IMR-90 (cell line): ENCODE data around the gene SPACDR. TPM values are rescaled to one million over a fixed set of nuclear protein-coding genes. Genes with fewer than 3 reads are reported as not detected.

Experiments used
- ATAC-seq: fragments of 200-7000 bp; cut with Tn5 transposase; 2 replicates; pipeline ENCODE4 v1.9.1; 2020; ENCODE audit warnings: low read depth, mild to moderate bottlenecking, moderate library complexity
- BruUV-seq: library from RNA; stranded (reverse); fragments of 400-500 nt; replicated peaks from 2 replicates; lab custom pipeline; 2021; lab: Mats Ljungman, UMichigan
- CTCF ChIA-PET: fragments of 300-600 bp; formaldehyde crosslinking; extraction: SDS; loops from one replicate; lab custom pipeline; 2021; ENCODE audit warnings: antibody characterized with exemption; lab: Yijun Ruan, JAX
- POLR2A ChIA-PET: fragments of 300-600 bp; sonication (Branson Sonifier 250); formaldehyde crosslinking; loops from one replicate; lab custom pipeline; 2022; ENCODE audit warnings: antibody characterized with exemption; ENCODE audit not compliant: unreplicated experiment; lab: Charles Lee
- DNase-seq: peaks from one replicate; pipeline ENCODE4 v3.0.0; 2013
- H2AFZ ChIP-seq: replicated peaks from 2 replicates; pipeline ENCODE3; 2013; ENCODE audit warnings: low read length, mild to moderate bottlenecking; ENCODE audit not compliant: poor library complexity
- H2AK5ac ChIP-seq: 2 replicates; pipeline ENCODE4 v1.6.1; 2013; ENCODE audit warnings: low read depth, low read length, inconsistent platforms
- H2AK9ac ChIP-seq: replicated peaks from 2 replicates; pipeline ENCODE3; 2013; ENCODE audit warnings: mild to moderate bottlenecking, low read depth, low read length, moderate library complexity; ENCODE audit not compliant: poor library complexity
- H2BK120ac ChIP-seq: 2 replicates; pipeline ENCODE4 v1.6.1; 2013; ENCODE audit warnings: low read depth, low read length, inconsistent platforms
- H2BK15ac ChIP-seq: 3 replicates; pipeline ENCODE4 v1.6.1; 2013; ENCODE audit warnings: low read depth, low read length, inconsistent platforms
- H2BK20ac ChIP-seq: 2 replicates; pipeline ENCODE4 v1.6.1; 2013; ENCODE audit warnings: low read depth, mild to moderate bottlenecking, inconsistent platforms, low read length, moderate library complexity
- H2BK5ac ChIP-seq: 2 replicates; pipeline ENCODE4 v1.6.1; 2013; ENCODE audit warnings: mild to moderate bottlenecking, low read depth, low read length, inconsistent platforms; ENCODE audit not compliant: poor library complexity, severe bottlenecking
- H3K14ac ChIP-seq: replicated peaks from 2 replicates; pipeline ENCODE4 v1.6.1; 2013; ENCODE audit warnings: low read depth, low read length, inconsistent platforms
- H3K18ac ChIP-seq: 2 replicates; pipeline ENCODE4 v1.6.1; 2013; ENCODE audit warnings: low read depth, low read length, control low read depth
- H3K23ac ChIP-seq: 2 replicates; pipeline ENCODE4 v1.6.1; 2013; ENCODE audit warnings: low read depth, low read length, inconsistent platforms
- H3K27ac ChIP-seq: 2 replicates; pipeline ENCODE4 v1.5.1; 2013; ENCODE audit warnings: mild to moderate bottlenecking, control low read depth, low read length; ENCODE audit not compliant: insufficient read depth
- H3K27me3 ChIP-seq: 2 replicates; pipeline ENCODE4 v1.6.1; 2013; ENCODE audit warnings: low read length; ENCODE audit not compliant: control insufficient read depth, insufficient read depth
- H3K36me3 ChIP-seq: 2 replicates; pipeline ENCODE4 v1.6.1; 2013; ENCODE audit warnings: low read length, mixed read lengths; ENCODE audit not compliant: control insufficient read depth, insufficient read depth
- H3K4ac ChIP-seq: 2 replicates; pipeline ENCODE4 v1.6.1; 2013; ENCODE audit warnings: low read depth, low read length, inconsistent platforms
- H3K4me1 ChIP-seq: 2 replicates; pipeline ENCODE4 v1.6.1; 2013; ENCODE audit warnings: low read length, mixed read lengths; ENCODE audit not compliant: control insufficient read depth, insufficient read depth
- H3K4me2 ChIP-seq: 2 replicates; pipeline ENCODE4 v1.6.1; 2013; ENCODE audit warnings: low read depth, mild to moderate bottlenecking, control low read depth, low read length, moderate library complexity
- H3K4me3 ChIP-seq: 2 replicates; pipeline ENCODE4 v1.5.1; 2013; ENCODE audit warnings: low read depth, mild to moderate bottlenecking, control low read depth, low read length, moderate library complexity; ENCODE audit not compliant: insufficient read depth
- H3K56ac ChIP-seq: 2 replicates; pipeline ENCODE4 v1.6.1; 2013; ENCODE audit warnings: low read length, inconsistent platforms; ENCODE audit not compliant: insufficient read depth; ENCODE audit errors: extremely low read depth
- H3K79me1 ChIP-seq, 2 experiments: 2 replicates each; pipeline ENCODE4 v1.6.1; 2013; ENCODE audit warnings: low read length in 2 of 2, inconsistent platforms in 1 of 2, low read depth in 1 of 2
- H3K9ac ChIP-seq: 2 replicates; pipeline ENCODE4 v1.6.1; 2013; ENCODE audit warnings: low read depth, low read length, control low read depth
- H3K9me1 ChIP-seq: 2 replicates; pipeline ENCODE4 v1.6.1; 2013; ENCODE audit warnings: low read length, inconsistent platforms; ENCODE audit not compliant: insufficient read depth
- H3K9me3 ChIP-seq: 2 replicates; pipeline ENCODE4 v1.6.1; 2013; ENCODE audit warnings: low read length; ENCODE audit not compliant: control insufficient read depth, insufficient read depth
- H4K20me1 ChIP-seq: 2 replicates; pipeline ENCODE4 v1.6.1; 2013; ENCODE audit warnings: low read length, inconsistent platforms; ENCODE audit not compliant: insufficient read depth
- H4K5ac ChIP-seq: 2 replicates; pipeline ENCODE4 v1.6.1; 2013; ENCODE audit warnings: mild to moderate bottlenecking, low read depth, low read length, control low read depth
- H4K8ac ChIP-seq, 2 experiments: 2 replicates each; pipeline ENCODE4 v1.6.1; 2013; ENCODE audit warnings: low read depth in 2 of 2, low read length in 2 of 2, control low read depth in 1 of 2, inconsistent platforms in 1 of 2
- H4K91ac ChIP-seq: 2 replicates; pipeline ENCODE4 v1.6.1; 2013; ENCODE audit warnings: low read depth, low read length, inconsistent platforms; ENCODE audit not compliant: insufficient read depth
- FOS ChIP-seq: fragments of 150-350 bp; IDR thresholded peaks from 2 replicates; pipeline ENCODE4 v1.6.1; 2016; ENCODE audit warnings: low read depth, low read length
- MAFK ChIP-seq: IDR thresholded peaks from 2 replicates; pipeline ENCODE4 v1.6.1; 2012; ENCODE audit warnings: low read depth, low read length, improper control_type of control experiment
- RCOR1 ChIP-seq: IDR thresholded peaks from 2 replicates; pipeline ENCODE4 v1.6.1; 2012; ENCODE audit warnings: mild to moderate bottlenecking, low read length, improper control_type of control experiment; ENCODE audit not compliant: insufficient replicate concordance
- WGBS, 2 experiments: methylation state at CpG; one replicate each; pipeline versions ENCODE4 v1.1.5 to v1.1.7; 2013; ENCODE audit warnings: missing lambda C conversion rate in 2 of 2; ENCODE audit not compliant: insufficient read length in 1 of 2; ENCODE audit errors: extremely low coverage in 2 of 2; 5-methylcytosine and 5-hydroxymethylcytosine counted together
- dilution Hi-C: fragments of 300-500 bp; cut with HindIII; formaldehyde crosslinking; loops from one replicate; pipeline ENCODE4 v1.14.3; 2018; ENCODE audit warnings: low sequenced_read_pairs; ENCODE audit not compliant: unreplicated experiment
- in situ Hi-C: fragments of 300-500 bp; cut with MboI; formaldehyde crosslinking; loops from 3 replicates; pipeline ENCODE4 v1.14.3; 2019; ENCODE audit warnings: low sequenced_read_pairs, inconsistent platforms, mixed read lengths
- intact Hi-C: fragments of 100-400 bp; cut with micrococcal nuclease; formaldehyde crosslinking; loops from 2 replicates; pipeline ENCODE4 v1.10.0; 2022
- polyA plus RNA-seq, 3 experiments: library from polyadenylated mRNA; depleted of rRNA; stranded (reverse); fragments of >200 nt; gene quantifications; 2 replicates each; pipeline ENCODE4 v1.2.3, GENCODE V29; 2012; ENCODE audit warnings: low replicate concordance in 1 of 3
- total RNA-seq: library from RNA; depleted of rRNA; stranded (reverse); fragments of >200 nt; gene quantifications from 2 replicates; pipeline ENCODE4 v1.2.3, GENCODE V29; 2012
- TF ChIP-seq, protein P1 (sequence below): fragments of 150-350 bp; IDR thresholded peaks from 2 replicates; pipeline ENCODE4 v1.6.1; 2016; ENCODE audit warnings: low read depth, mild to moderate bottlenecking, low read length, moderate library complexity, borderline replicate concordance

The SPACDR gene
- total and polyA plus RNA-seq, 2 of the 4 experiments (the other 2 are of a cell fraction) = 0.54 to 2.1 TPM

GRCh38 chr7:100506356-100506923, 42.4 kb upstream of the SPACDR start:
- POLR2A ChIA-PET = interaction anchor here (0.7 kb wide), 1 partner anchor 35 kb away, joined by 5 read pairs; no protein-coding TSS in a partner anchor
- H3K4me1 ChIP-seq = peaks cover 3% of the 10 kb centered on the region; the same call in 1 of the 2 replicates

More at GRCh38 chr7:100506356-100506923, 42.4 kb upstream of the SPACDR start:
- Histone ChIP-seq H3K18ac (no peak overlapping the region), H2BK15ac (no peak overlapping the region), H2AFZ (no peak overlapping the region), H3K9me3 (no peaks in the 10 kb centered on the region), H2BK20ac (no peak overlapping the region), H3K56ac (no peak overlapping the region), H3K4ac (no peak overlapping the region), H3K79me1 (no peaks in the 10 kb centered on the region), H4K91ac (no peak overlapping the region), H4K5ac (no peak overlapping the region), H3K36me3 (no peaks in the 10 kb centered on the region), H3K9ac (no peak overlapping the region), H3K27ac (no peak overlapping the region), H2AK9ac (no peak overlapping the region), H3K23ac (no peak overlapping the region), H3K4me2 (no peak overlapping the region), H3K9me1 (peaks cover 9% of the 10 kb centered on the region; the same call in 1 of the 2 replicates), H2AK5ac (no peak overlapping the region), H2BK5ac (no peak overlapping the region), H3K14ac (no peak overlapping the region), H2BK120ac (no peak overlapping the region), H3K4me3 (no peak overlapping the region), H4K8ac (no peak overlapping the region), H3K27me3 (peaks cover 2% of the 10 kb centered on the region; the same call in 1 of the 2 replicates), H4K20me1 (no peaks in the 10 kb centered on the region)
- in situ Hi-C loops = no loop called here
- dilution Hi-C loops = no loop called here
- intact Hi-C loops = no loop called here
- TF ChIP-seq, protein P1, sequence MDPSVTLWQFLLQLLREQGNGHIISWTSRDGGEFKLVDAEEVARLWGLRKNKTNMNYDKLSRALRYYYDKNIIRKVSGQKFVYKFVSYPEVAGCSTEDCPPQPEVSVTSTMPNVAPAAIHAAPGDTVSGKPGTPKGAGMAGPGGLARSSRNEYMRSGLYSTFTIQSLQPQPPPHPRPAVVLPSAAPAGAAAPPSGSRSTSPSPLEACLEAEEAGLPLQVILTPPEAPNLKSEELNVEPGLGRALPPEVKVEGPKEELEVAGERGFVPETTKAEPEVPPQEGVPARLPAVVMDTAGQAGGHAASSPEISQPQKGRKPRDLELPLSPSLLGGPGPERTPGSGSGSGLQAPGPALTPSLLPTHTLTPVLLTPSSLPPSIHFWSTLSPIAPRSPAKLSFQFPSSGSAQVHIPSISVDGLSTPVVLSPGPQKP = no peak
- TF ChIP-seq FOS (no peak), MAFK (no peak), RCOR1 (no peak)
- CTCF ChIA-PET = no interaction called here
- DNase-seq (no peak), ATAC-seq (no peak)
- WGBS, 2 experiments = no CpG with 5 or more reads among the region's 8 CpGs
- no TSS peak for BruUV-seq
